LHCN-M2 (cell line): ENCODE data around the gene NCOA7. TPM values are rescaled to one million over a fixed set of nuclear protein-coding genes. Genes with fewer than 3 reads are reported as not detected.

ENCODE experiments used
- DNase-seq: peaks from one replicate; pipeline ENCODE4 v3.0.0-alpha.2; 2012; ENCODE audit warnings: low read depth
- polyA plus RNA-seq: library from polyadenylated mRNA; unstranded; fragments of >200 nt; gene quantifications from one replicate; pipeline ENCODE4 v1.2.1, GENCODE V29; 2012; ENCODE audit warnings: missing spikeins
- total RNA-seq: library from RNA; depleted of rRNA; stranded (reverse); fragments of >200 nt; gene quantifications from 2 replicates; pipeline ENCODE4 v1.2.3, GENCODE V29; 2014; rRNA removed

NCOA7 gene, protein sequence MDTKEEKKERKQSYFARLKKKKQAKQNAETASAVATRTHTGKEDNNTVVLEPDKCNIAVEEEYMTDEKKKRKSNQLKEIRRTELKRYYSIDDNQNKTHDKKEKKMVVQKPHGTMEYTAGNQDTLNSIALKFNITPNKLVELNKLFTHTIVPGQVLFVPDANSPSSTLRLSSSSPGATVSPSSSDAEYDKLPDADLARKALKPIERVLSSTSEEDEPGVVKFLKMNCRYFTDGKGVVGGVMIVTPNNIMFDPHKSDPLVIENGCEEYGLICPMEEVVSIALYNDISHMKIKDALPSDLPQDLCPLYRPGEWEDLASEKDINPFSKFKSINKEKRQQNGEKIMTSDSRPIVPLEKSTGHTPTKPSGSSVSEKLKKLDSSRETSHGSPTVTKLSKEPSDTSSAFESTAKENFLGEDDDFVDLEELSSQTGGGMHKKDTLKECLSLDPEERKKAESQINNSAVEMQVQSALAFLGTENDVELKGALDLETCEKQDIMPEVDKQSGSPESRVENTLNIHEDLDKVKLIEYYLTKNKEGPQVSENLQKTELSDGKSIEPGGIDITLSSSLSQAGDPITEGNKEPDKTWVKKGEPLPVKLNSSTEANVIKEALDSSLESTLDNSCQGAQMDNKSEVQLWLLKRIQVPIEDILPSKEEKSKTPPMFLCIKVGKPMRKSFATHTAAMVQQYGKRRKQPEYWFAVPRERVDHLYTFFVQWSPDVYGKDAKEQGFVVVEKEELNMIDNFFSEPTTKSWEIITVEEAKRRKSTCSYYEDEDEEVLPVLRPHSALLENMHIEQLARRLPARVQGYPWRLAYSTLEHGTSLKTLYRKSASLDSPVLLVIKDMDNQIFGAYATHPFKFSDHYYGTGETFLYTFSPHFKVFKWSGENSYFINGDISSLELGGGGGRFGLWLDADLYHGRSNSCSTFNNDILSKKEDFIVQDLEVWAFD
- 8.0 and 10.1 TPM in 2 replicates for total RNA-seq
- polyA plus RNA-seq = 3.2 TPM

GRCh38 chr6:125790358-125791150 lies at the start of gene NCOA7:
NCOA7 (plus strand) TSS chr6:125790960; CDS start chr6:125815355, 24,395 bp downstream.
- peak; percentile 73 for DNase-seq

GRCh38 chr6:125741336-125741735 lies 49.4 kb upstream of the NCOA7 start:
- DNase-seq = no peak

- DNase-seq = no peak
Measured at GRCh38 chr6:125742024-125742423, 48.7 kb upstream of the NCOA7 start.

DNA sequence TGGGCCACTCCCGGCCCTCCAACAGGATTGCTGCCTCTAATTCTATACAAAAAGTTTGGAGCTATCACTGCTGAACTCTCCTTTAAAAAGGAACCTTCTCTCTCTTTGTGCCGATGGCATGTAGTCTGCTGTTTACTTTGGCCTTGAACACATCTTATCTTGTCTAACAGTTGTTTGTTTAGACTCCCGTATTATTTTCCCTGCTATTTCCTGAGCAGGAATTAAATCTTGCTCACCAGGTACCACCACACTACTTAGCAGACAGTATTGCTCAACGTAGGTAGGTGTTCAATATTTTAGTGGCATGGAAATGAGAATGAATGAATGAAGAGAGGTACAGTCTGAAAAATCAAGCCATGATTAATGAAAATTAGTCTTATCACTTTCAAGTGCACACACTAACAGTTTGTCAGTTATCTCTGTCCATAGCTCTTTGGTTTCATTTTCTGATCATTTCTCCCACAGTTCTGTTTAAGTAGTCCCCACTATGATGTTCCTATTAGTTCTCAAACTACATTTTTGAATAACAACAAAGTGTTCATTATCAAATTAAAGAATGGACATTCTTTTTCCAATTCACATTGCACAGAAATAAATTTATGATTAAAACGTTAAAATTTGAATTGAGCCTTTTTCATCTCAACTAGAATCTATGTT lies 48.2 kb upstream of the NCOA7 start:
- no peak for DNase-seq

- no peak for DNase-seq
Measured at GRCh38 chr6:125743604-125744003, 47.2 kb upstream of the NCOA7 start.

- no peak for DNase-seq
Measured at GRCh38 chr6:125745281-125746018, 45.3 kb upstream of the NCOA7 start.

- no peak for DNase-seq
Measured at GRCh38 chr6:125746019-125746414, 44.7 kb upstream of the NCOA7 start.

- peak; percentile 41 for DNase-seq
Measured at GRCh38 chr6:125746731-125747588, 43.8 kb upstream of the NCOA7 start.

DNA sequence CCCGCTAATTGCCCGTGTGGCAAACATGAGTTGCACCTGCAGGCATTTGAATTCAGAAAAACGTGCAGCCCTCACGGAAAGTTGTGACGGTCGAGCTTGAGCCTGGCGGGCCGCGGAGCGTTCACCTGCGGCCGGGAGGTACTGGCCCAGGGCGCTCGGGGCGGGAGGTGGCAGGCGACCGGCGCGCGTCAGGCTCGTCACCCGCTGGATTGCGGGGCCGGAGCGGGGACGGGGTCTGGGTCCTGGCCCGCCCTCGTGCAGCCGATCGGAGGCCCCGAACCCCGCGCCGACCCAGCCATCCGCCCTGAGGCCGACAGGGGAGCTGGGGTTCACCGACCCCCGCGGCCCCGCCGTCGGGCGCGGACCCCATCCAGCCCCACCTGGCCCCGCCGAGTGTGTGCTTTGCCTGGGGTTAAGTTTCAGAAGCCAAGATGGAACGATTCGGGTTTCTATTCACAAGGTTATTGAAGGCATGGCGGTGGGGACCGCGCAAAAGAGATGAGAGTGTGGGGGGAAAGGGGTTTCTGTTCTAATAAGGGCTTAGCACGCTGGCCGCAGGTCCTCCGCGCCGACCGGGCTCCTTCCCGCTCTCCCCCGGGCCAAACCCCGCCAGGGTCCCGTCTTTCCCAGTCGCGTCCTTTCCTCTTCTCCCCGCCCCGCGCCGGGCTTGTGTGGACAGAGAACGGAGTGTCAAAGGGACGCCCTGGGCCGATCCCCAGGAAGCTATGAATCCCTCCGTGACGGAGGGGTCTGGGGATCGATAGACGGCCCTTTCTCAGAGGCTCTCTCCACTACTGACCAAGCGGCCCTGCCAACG lies 43.0 kb upstream of the NCOA7 start:
- no peak for DNase-seq

GRCh38 chr6:125748406-125749172 lies 42.2 kb upstream of the NCOA7 start:
- DNase-seq = no peak

DNA sequence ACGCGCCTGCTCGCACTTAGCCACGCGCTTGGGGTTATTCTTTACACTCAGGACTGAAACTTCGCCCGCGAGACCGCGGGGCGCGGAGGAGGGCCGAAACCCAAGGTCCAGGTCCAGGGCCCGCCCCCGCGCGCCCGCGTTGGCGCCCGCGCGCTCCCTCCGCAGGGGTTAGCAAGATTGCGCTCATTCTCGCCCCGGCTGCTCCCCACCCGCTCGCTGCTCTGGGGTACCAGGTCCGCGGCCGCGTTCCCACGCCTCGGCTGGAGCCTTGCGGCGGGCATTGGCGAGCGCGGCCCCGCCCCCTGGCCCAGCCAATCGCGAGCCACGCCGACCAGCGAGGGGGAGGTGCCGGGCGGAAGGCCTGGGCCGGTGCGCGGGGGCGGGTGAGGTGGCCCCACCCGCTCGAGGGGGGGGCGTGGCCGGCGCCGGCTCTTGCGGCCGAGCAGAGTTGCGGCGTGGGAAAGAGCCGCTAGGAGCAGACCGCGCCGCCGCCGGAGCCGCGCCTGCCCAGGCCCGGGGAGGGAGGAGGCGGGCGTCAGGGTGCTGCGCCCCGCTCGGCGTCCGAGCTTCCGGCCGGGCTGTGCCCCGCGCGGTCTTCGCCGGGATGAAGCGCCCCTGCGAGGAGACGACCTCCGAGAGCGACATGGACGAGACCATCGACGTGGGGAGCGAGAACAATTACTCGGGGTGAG lies 41.4 kb upstream of the NCOA7 start, which contains the start of gene HEY2:
HEY2 (plus strand) TSS at position 460 of the 692 bp plus-strand sequence; CDS start at position 605, 145 bp downstream.
- DNase-seq = peak; percentile 65

GRCh38 chr6:125749865-125750691 lies 40.7 kb upstream of the NCOA7 start:
- no peak for DNase-seq

GRCh38 chr6:125750692-125751333 lies 39.9 kb upstream of the NCOA7 start:
- no peak for DNase-seq

DNA sequence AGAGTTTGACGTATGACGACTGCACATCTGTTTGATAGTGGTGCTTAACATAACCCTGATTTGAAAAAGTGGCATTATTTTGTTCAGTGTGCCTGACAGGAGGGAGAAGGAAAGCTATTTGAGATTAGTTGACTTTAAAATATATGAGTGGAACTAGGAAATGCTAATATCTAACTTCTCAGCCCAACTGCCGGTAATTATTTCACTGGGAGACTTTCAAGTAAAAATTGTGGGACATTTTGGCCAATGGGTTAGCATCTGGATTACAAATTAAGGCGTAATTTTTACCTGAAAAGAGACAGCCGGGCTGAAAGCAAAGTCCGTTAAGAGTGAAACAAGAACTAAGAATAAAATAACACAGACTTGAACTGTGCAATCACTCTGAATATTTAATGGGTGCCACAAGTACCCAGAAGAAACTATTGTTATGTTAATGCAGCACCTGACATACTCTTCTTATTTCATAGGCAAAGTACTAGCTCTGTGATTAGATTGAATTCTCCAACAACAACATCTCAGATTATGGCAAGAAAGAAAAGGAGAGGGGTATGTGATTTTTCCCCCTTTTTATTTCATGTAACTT lies 39.3 kb upstream of the NCOA7 start:
- no peak for DNase-seq

GRCh38 chr6:125752773-125753172 lies 38.0 kb upstream of the NCOA7 start:
- no peak for DNase-seq
